Stimulated activated CD8-positive, alpha-beta memory T cell treated with anti-CD3 and anti-CD28 coated beads, Interleukin-4, amount 100 ng/mL, for 24 hours (primary cell): ENCODE measurements around the gene TXNRD2.
"Not testable (repeated sequence)": the region's sequence is repeated elsewhere in the genome, so short reads cannot be mapped to it uniquely, and the experiment has no call there.

Source experiments
- DNase-seq: peaks from one replicate; pipeline ENCODE4 v3.0.0-alpha.2; 2020; ENCODE audit warnings: low read depth

The TXNRD2 gene

GRCh38 chr22:19923914-19924513 is 17.6 kb downstream of the TXNRD2 start:
- no peak for DNase-seq

- no peak for DNase-seq
Observed at GRCh38 chr22:19921544-19922081, 20.0 kb downstream of the TXNRD2 start.

- DNase-seq = no peak
Observed at GRCh38 chr22:19919701-19920363, 21.8 kb downstream of the TXNRD2 start.

GRCh38 chr22:19918332-19919106 is 23.1 kb downstream of the TXNRD2 start:
- DNase-seq = no peak

- no peak for DNase-seq
Observed at GRCh38 chr22:19917389-19918138, 24.1 kb downstream of the TXNRD2 start.

GRCh38 chr22:19916941-19917340 is 24.7 kb downstream of the TXNRD2 start:
- no peak for DNase-seq

GRCh38 chr22:19916006-19916405 is 25.6 kb downstream of the TXNRD2 start:
- DNase-seq = no peak

- no peak for DNase-seq
Observed at GRCh38 chr22:19915287-19915954, 26.2 kb downstream of the TXNRD2 start.

GRCh38 chr22:19914201-19914943 is 27.2 kb downstream of the TXNRD2 start:
- DNase-seq = no peak

- no peak for DNase-seq
Observed at GRCh38 chr22:19913337-19913936, 28.2 kb downstream of the TXNRD2 start.

GRCh38 chr22:19912271-19912999 is 29.2 kb downstream of the TXNRD2 start:
- no peak for DNase-seq

GRCh38 chr22:19911540-19912270 is 29.9 kb downstream of the TXNRD2 start:
- DNase-seq = no peak

GRCh38 chr22:19910180-19910744 is 31.4 kb downstream of the TXNRD2 start:
- DNase-seq = no peak

- DNase-seq = peak; percentile 73
Observed at GRCh38 chr22:19909350-19910179, 32.1 kb downstream of the TXNRD2 start.

- not testable (repeated sequence) for DNase-seq
Observed at GRCh38 chr22:19907902-19908301, 33.7 kb downstream of the TXNRD2 start.

- not testable (repeated sequence) for DNase-seq
Observed at GRCh38 chr22:19906864-19907263, 34.8 kb downstream of the TXNRD2 start.

GRCh38 chr22:19905347-19906276 is 36.0 kb downstream of the TXNRD2 start:
- no peak for DNase-seq
